Karpas-422 (cell line): ENCODE results near the gene CHTF18. TPM values are rescaled to one million over a fixed set of nuclear protein-coding genes. Genes with fewer than 3 reads are reported as not detected.

ENCODE experiments used
- DNase-seq: peaks from one replicate; pipeline ENCODE4 v3.0.0-alpha.2; 2015
- H2AFZ ChIP-seq: fragments of 200-600 bp; sonication (generic); 2 replicates; pipeline ENCODE4 v1.6.1; 2014; ENCODE audit warnings: antibody characterized with exemption, low read length, mixed read lengths
- H3K27ac ChIP-seq: fragments of 200-600 bp; sonication (generic); 2 replicates; pipeline ENCODE4 v1.5.1; 2014; ENCODE audit warnings: mild to moderate bottlenecking, low read length, moderate library complexity
- H3K27me3 ChIP-seq: fragments of 200-600 bp; sonication (generic); 2 replicates; pipeline ENCODE4 v1.6.1; 2014; ENCODE audit warnings: low read length, mixed read lengths
- H3K36me3 ChIP-seq: fragments of 200-600 bp; sonication (generic); 2 replicates; pipeline ENCODE4 v1.6.1; 2014; ENCODE audit warnings: low read length, mixed read lengths; ENCODE audit not compliant: insufficient read depth
- H3K4me1 ChIP-seq: fragments of 200-600 bp; sonication (generic); 2 replicates; pipeline ENCODE4 v1.6.1; 2014; ENCODE audit warnings: mild to moderate bottlenecking, low read length, mixed read lengths
- H3K4me2 ChIP-seq: fragments of 200-600 bp; sonication (generic); 2 replicates; pipeline ENCODE4 v1.6.1; 2014; ENCODE audit warnings: low read length, low read depth, mild to moderate bottlenecking; ENCODE audit not compliant: poor library complexity, severe bottlenecking
- H3K4me3 ChIP-seq: fragments of 200-600 bp; sonication (generic); 2 replicates; pipeline ENCODE4 v1.5.1; 2014; ENCODE audit warnings: mild to moderate bottlenecking, antibody characterized with exemption, low read length, mixed read lengths
- H3K79me2 ChIP-seq: fragments of 200-600 bp; sonication (generic); 2 replicates; pipeline ENCODE4 v1.6.1; 2014; ENCODE audit warnings: mild to moderate bottlenecking, low read length, mixed read lengths
- H3K9ac ChIP-seq: fragments of 200-600 bp; sonication (generic); 2 replicates; pipeline ENCODE4 v1.6.0; 2014; ENCODE audit warnings: low read length
- H3K9me2 ChIP-seq: fragments of 200-600 bp; sonication (generic), shearing (Covaris generic); replicated peaks from 2 replicates; pipeline ENCODE4 v1.6.0; 2014; ENCODE audit warnings: mild to moderate bottlenecking, low read length, moderate library complexity; ENCODE audit not compliant: insufficient read depth
- H3K9me3 ChIP-seq: fragments of 300-700, 200-600 bp; sonication (generic); 2 replicates; pipeline ENCODE4 v1.6.1; 2014; ENCODE audit warnings: low read length, mixed read lengths
- H4K20me1 ChIP-seq: fragments of 200-600 bp; sonication (generic); 2 replicates; pipeline ENCODE4 v1.6.1; 2014; ENCODE audit warnings: mild to moderate bottlenecking, antibody characterized with exemption, low read length, low read depth; ENCODE audit not compliant: insufficient read depth
- total RNA-seq: library from RNA; depleted of rRNA; stranded (reverse); fragments of >200 nt; shearing (Covaris generic); gene quantifications from 2 replicates; pipeline ENCODE4 v1.2.3, GENCODE V29; 2014; ENCODE audit warnings: low replicate concordance

The CHTF18 gene
- total RNA-seq, 1 experiment from 2014 or later, result 7.9 TPM

- H3K9ac ChIP-seq, result no peak overlapping the region
- no peak overlapping the region for H3K27ac ChIP-seq
- no peaks in the 10 kb centered on the region for H3K79me2 ChIP-seq
- no peak for DNase-seq
- H3K4me2 ChIP-seq, result no peak overlapping the region
- H3K9me3 ChIP-seq, result no peaks in the 10 kb centered on the region
- H2AFZ ChIP-seq, result no peak overlapping the region
- no peaks in the 10 kb centered on the region for H4K20me1 ChIP-seq
- no peaks in the 10 kb centered on the region for H3K9me2 ChIP-seq
- H3K4me3 ChIP-seq, result no peak overlapping the region
- H3K27me3 ChIP-seq, result no peaks in the 10 kb centered on the region
- no peaks in the 10 kb centered on the region for H3K36me3 ChIP-seq
- no peaks in the 10 kb centered on the region for H3K4me1 ChIP-seq
Measured at GRCh38 chr16:776824-777223, 11.6 kb upstream of the CHTF18 start.

- no peaks in the 10 kb centered on the region for H3K9me3 ChIP-seq
- H3K9ac ChIP-seq, result no peak overlapping the region
- no peaks in the 10 kb centered on the region for H3K36me3 ChIP-seq
- DNase-seq, result no peak
- H3K4me2 ChIP-seq, result no peak overlapping the region
- no peak overlapping the region for H2AFZ ChIP-seq
- no peak overlapping the region for H3K4me3 ChIP-seq
- H3K27me3 ChIP-seq, result no peaks in the 10 kb centered on the region
- H4K20me1 ChIP-seq, result no peaks in the 10 kb centered on the region
- no peak overlapping the region for H3K27ac ChIP-seq
- peaks cover 3% of the 10 kb centered on the region for H3K4me1 ChIP-seq
- no peaks in the 10 kb centered on the region for H3K9me2 ChIP-seq
- no peaks in the 10 kb centered on the region for H3K79me2 ChIP-seq
Measured at GRCh38 chr16:777826-778225, 10.6 kb upstream of the CHTF18 start.

- no peak overlapping the region for H2AFZ ChIP-seq
- H3K4me1 ChIP-seq, result peaks cover 10% of the 10 kb centered on the region
- H3K4me3 ChIP-seq, result no peak overlapping the region
- no peaks in the 10 kb centered on the region for H3K9me2 ChIP-seq
- H3K36me3 ChIP-seq, result no peaks in the 10 kb centered on the region
- no peak overlapping the region for H3K27ac ChIP-seq
- H3K4me2 ChIP-seq, result no peak overlapping the region
- H3K27me3 ChIP-seq, result no peaks in the 10 kb centered on the region
- H3K79me2 ChIP-seq, result no peaks in the 10 kb centered on the region
- no peak for DNase-seq
- no peak overlapping the region for H3K9ac ChIP-seq
- no peaks in the 10 kb centered on the region for H3K9me3 ChIP-seq
- no peaks in the 10 kb centered on the region for H4K20me1 ChIP-seq
Measured at GRCh38 chr16:778447-778846, 10.0 kb upstream of the CHTF18 start.

- Histone ChIP-seq H3K9me3 (no peaks in the 10 kb centered on the region), H3K9me2 (no peaks in the 10 kb centered on the region), H3K27me3 (no peaks in the 10 kb centered on the region), H3K36me3 (no peaks in the 10 kb centered on the region), H4K20me1 (no peaks in the 10 kb centered on the region), H3K27ac (no peak overlapping the region), H3K9ac (no peak overlapping the region), H3K4me2 (no peak overlapping the region), H3K79me2 (no peaks in the 10 kb centered on the region), H3K4me3 (no peak overlapping the region), H3K4me1 (peaks cover 15% of the 10 kb centered on the region), H2AFZ (no peak overlapping the region)
- DNase-seq, result no peak
Measured at GRCh38 chr16:778909-779527, 9.4 kb upstream of the CHTF18 start.

GRCh38 chr16:779561-779960, 8.9 kb upstream of the CHTF18 start:
- H3K36me3 ChIP-seq, result no peaks in the 10 kb centered on the region
- H3K9ac ChIP-seq, result no peak overlapping the region
- peaks cover 17% of the 10 kb centered on the region for H3K4me1 ChIP-seq
- DNase-seq, result no peak
- no peaks in the 10 kb centered on the region for H3K9me3 ChIP-seq
- no peak overlapping the region for H3K4me3 ChIP-seq
- H4K20me1 ChIP-seq, result 0 out of 2 replicates have a peak, but pooled peaks cover under 1% of the 10 kb centered on the region
- H3K27ac ChIP-seq, result no peak overlapping the region
- H2AFZ ChIP-seq, result no peak overlapping the region
- H3K4me2 ChIP-seq, result no peak overlapping the region
- no peaks in the 10 kb centered on the region for H3K79me2 ChIP-seq
- no peaks in the 10 kb centered on the region for H3K27me3 ChIP-seq
- H3K9me2 ChIP-seq, result no peaks in the 10 kb centered on the region

GRCh38 chr16:780296-780695, 8.1 kb upstream of the CHTF18 start:
- Histone ChIP-seq H3K36me3 (no peaks in the 10 kb centered on the region), H3K27ac (no peak overlapping the region), H3K79me2 (no peaks in the 10 kb centered on the region), H3K4me2 (no peak overlapping the region), H4K20me1 (peaks cover 8% of the 10 kb centered on the region; the same call in 1 of the 2 replicates), H3K4me3 (no peak overlapping the region), H3K9me3 (no peaks in the 10 kb centered on the region), H3K4me1 (peaks cover 17% of the 10 kb centered on the region), H2AFZ (no peak overlapping the region), H3K9ac (no peak overlapping the region), H3K27me3 (no peaks in the 10 kb centered on the region), H3K9me2 (no peaks in the 10 kb centered on the region)
- no peak for DNase-seq

- Histone ChIP-seq H3K79me2 (no peaks in the 10 kb centered on the region), H3K4me3 (no peak overlapping the region), H3K4me1 (peaks cover 19% of the 10 kb centered on the region), H3K9me2 (no peaks in the 10 kb centered on the region), H3K27ac (no peak overlapping the region), H3K27me3 (no peaks in the 10 kb centered on the region), H4K20me1 (peaks cover 17% of the 10 kb centered on the region; the same call in 1 of the 2 replicates), H3K9ac (no peak overlapping the region), H2AFZ (no peak overlapping the region), H3K36me3 (peaks cover 3% of the 10 kb centered on the region; the same call in 1 of the 2 replicates), H3K9me3 (no peaks in the 10 kb centered on the region), H3K4me2 (no peak overlapping the region)
- DNase-seq, result no peak
Measured at GRCh38 chr16:781346-782010, 6.9 kb upstream of the CHTF18 start.

- no peak overlapping the region for H2AFZ ChIP-seq
- H3K9me2 ChIP-seq, result no peaks in the 10 kb centered on the region
- H3K27me3 ChIP-seq, result no peaks in the 10 kb centered on the region
- no peak overlapping the region for H3K27ac ChIP-seq
- peaks cover 23% of the 10 kb centered on the region; the same call in 1 of the 2 replicates for H4K20me1 ChIP-seq
- H3K9me3 ChIP-seq, result no peaks in the 10 kb centered on the region
- no peak for DNase-seq
- no peak overlapping the region for H3K9ac ChIP-seq
- H3K4me3 ChIP-seq, result no peak overlapping the region
- H3K4me2 ChIP-seq, result no peak overlapping the region
- H3K36me3 ChIP-seq, result peaks cover 5% of the 10 kb centered on the region; the same call in 1 of the 2 replicates
- H3K4me1 ChIP-seq, result peaks cover 27% of the 10 kb centered on the region
- peaks cover 4% of the 10 kb centered on the region for H3K79me2 ChIP-seq
Measured at GRCh38 chr16:782258-782657, 6.2 kb upstream of the CHTF18 start.
